GM21786 (cell line): ENCODE data around the gene TNFSF12.

Experiments
- ATAC-seq: cut with Tn5 transposase; IDR thresholded peaks from one replicate; pipeline ENCODE4 v1.9.1; 2021; ENCODE audit not compliant: unreplicated experiment

Gene TNFSF12

DNA sequence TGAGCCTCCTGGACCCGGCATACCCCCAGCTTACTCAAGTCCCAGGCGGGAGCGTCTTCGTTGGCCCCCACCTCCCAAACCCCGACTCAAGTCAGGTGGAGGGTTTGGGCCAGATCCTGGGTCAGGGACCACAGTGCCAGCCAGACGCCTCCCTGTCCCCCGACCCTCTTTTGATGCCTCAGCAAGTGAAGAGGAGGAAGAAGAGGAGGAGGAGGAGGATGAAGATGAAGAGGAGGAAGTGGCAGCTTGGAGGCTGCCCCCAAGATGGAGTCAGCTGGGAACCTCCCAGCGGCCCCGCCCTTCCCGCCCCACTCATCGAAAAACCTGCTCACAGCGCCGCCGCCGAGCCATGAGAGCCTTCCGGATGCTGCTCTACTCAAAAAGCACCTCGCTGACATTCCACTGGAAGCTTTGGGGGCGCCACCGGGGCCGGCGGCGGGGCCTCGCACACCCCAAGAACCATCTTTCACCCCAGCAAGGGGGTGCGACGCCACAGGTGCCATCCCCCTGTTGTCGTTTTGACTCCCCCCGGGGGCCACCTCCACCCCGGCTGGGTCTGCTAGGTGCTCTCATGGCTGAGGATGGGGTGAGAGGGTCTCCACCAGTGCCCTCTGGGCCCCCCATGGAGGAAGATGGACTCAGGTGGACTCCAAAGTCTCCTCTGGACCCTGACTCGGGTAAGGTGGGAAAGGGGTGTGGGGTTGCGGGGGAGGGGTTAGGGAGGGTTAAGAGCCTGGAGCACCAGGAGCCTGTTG is 14.4 kb downstream of the TNFSF12 start:
- no peak for ATAC-seq

DNA sequence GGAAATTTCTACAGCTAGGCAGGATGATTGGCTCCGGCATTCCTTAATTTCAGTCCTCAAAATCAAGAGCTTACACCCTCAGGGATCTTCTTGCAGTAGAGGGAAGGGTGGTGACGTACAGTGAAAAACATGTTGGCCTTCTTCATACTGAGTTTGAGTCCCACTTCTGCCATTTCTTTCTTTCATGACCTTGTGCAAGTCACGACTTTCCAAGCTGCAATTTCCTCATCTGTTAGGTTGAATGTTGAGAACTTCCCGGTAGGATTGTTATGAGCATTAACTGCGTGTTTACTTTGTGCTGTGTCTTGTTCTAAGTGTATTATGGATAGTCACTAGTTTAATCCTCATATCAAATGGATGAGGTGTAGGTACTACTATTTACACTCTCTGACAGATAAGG is 20.7 kb downstream of the TNFSF12 start:
- no peak for ATAC-seq

DNA sequence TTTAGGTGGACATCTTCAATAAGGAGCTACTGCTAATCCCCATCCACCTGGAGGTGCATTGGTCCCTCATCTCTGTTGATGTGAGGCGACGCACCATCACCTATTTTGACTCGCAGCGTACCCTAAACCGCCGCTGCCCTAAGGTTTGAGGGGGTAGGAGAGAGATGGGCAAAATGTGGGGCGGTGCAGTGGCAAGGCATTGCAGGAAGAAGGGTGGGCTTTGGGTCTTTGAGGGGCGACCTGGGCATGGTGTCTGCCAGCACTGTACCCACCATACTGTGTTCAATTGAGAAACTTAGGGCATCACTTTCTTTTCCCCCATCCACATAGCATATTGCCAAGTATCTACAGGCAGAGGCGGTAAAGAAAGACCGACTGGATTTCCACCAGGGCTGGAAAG is 21.5 kb downstream of the TNFSF12 start:
- no peak for ATAC-seq

DNA sequence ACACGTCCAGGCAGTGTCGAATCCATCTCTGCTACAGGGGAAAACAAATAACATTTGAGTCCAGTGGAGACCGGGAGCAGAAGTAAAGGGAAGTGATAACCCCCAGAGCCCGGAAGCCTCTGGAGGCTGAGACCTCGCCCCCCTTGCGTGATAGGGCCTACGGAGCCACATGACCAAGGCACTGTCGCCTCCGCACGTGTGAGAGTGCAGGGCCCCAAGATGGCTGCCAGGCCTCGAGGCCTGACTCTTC is 23.4 kb downstream of the TNFSF12 start:
- ATAC-seq = no peak

GRCh38 chr17:7572588-7573323 is 23.9 kb downstream of the TNFSF12 start:
- peak; percentile 89 for ATAC-seq

- ATAC-seq = no peak
Observed at GRCh38 chr17:7573324-7574080, 24.6 kb downstream of the TNFSF12 start.

DNA sequence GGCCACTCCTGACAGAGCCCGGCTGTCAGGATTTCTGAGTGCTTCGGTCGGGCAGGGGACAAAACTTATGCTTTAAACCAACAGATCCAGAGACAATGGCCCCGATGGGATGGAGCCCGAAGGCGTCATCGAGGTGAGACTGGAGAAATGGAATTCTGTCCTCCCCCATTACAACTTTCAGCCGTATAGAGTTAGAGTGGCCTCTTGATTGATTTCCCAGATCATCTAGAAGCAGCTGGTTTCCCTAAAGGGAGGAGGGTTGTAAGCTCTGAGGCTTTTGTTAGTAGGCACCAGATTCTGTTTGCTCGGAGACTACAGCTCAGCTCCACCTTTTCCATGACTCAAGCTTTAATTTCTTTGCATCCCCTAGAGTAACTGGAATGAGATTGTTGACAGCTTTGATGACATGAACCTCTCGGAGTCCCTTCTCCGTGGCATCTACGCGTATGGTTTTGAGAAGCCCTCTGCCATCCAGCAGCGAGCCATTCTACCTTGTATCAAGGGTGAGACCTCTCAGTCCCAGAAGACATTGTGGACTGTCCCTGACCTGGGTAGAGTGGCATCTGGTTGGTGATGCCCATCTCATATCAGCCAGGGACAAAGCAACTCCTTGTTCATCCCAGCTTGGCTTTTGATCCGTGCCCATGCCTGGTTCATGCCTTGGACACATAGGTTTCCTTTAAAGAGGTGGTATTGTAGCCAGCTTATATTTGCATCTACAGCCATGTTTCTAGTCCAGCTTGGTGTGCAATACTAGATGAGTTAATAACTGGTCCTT is 25.5 kb downstream of the TNFSF12 start:
- no peak for ATAC-seq

DNA sequence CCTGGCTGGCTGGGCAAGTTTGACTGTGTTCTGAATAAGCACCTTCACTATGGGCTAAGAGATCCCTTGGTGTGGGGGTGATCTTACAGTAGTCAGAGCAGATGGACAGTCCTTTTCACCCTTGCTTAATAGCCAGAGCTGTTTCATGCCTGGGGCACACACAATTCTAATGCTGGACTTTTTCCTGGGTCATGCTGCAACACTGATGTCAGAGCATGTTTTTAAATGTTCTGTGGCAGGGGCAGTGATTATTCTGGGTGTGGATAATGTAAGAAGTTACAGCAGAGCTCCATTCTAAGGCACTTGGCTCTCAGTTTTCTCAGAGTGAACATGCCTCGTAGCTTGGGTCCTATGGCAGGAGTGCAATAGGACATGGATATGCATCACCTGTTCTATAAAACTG is 26.6 kb downstream of the TNFSF12 start:
- no peak for ATAC-seq

DNA sequence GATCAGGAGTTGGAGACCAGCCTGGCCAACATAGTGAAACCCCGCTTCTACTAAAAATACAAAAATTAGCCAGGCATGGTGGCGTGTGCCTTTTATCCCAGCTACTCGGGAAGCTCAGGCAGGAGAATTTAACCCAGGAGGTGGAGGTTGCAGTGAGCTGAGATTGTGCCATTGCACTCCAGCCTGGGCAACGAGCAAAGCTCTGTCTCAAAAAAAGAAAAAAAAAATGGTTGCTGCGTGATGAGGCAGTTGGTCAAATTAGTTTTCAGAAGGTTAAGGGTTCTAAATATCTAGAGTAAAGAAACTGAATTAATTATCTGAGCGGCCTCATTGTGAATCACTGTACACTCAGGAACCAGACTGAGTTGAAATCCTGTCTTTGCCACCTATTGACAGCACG is 27.1 kb downstream of the TNFSF12 start:
- ATAC-seq = no peak

- ATAC-seq = no peak
Observed at GRCh38 chr17:7576432-7576937, 27.6 kb downstream of the TNFSF12 start.

- no peak for ATAC-seq
Observed at GRCh38 chr17:7577327-7578199, 28.7 kb downstream of the TNFSF12 start.

DNA sequence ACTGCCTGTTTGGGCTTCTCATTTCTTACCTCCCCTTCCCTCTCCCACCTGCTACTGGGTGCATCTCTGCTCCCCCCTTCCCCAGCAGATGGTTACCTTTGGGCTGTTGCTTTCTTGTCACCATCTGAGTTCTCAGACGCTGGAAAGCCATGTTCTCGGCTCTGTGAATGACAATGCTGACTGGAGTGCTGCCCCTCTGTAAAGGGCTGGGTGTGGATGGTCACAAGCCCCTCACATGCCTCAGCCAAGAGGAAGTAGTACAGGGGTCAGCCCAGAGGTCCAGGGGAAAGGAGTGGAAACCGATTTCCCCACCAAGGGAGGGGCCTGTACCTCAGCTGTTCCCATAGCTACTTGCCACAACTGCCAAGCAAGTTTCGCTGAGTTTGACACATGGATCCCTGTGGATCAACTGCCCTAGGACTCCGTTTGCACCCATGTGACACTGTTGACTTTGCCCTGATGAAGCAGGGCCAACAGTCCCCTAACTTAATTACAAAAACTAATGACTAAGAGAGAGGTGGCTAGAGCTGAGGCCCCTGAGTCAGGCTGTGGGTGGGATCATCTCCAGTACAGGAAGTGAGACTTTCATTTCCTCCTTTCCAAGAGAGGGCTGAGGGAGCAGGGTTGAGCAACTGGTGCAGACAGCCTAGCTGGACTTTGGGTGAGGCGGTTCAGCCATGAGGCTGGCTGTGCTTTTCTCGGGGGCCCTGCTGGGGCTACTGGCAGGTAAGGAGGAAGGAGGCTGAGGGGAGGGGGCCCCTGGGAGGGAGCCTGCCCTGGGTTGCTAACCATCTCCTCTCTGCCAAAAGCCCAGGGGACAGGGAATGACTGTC is 30.4 kb downstream of the TNFSF12 start, which contains the start of gene CD68:
Gene CD68, plus strand, starts transcription at position 638 of the 833 bp plus-strand sequence. Its CDS starts 40 bp downstream, at position 678.
- ATAC-seq = peak; percentile 43

DNA sequence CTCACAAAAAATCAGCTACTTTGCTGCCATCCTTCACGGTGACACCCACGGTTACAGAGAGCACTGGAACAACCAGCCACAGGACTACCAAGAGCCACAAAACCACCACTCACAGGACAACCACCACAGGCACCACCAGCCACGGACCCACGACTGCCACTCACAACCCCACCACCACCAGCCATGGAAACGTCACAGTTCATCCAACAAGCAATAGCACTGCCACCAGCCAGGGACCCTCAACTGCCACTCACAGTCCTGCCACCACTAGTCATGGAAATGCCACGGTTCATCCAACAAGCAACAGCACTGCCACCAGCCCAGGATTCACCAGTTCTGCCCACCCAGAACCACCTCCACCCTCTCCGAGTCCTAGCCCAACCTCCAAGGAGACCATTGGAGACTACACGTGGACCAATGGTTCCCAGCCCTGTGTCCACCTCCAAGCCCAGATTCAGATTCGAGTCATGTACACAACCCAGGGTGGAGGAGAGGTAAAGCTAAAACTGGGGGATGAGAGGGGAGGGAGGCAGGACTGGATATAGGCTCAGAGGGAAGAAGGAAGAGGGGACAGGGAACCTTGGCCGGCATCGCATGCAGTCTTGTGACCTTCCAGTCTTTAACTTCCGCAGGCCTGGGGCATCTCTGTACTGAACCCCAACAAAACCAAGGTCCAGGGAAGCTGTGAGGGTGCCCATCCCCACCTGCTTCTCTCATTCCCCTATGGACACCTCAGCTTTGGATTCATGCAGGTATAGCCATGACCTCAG is 31.2 kb downstream of the TNFSF12 start:
- ATAC-seq = no peak

GRCh38 chr17:7580604-7581575 is 32.0 kb downstream of the TNFSF12 start:
- no peak for ATAC-seq

DNA sequence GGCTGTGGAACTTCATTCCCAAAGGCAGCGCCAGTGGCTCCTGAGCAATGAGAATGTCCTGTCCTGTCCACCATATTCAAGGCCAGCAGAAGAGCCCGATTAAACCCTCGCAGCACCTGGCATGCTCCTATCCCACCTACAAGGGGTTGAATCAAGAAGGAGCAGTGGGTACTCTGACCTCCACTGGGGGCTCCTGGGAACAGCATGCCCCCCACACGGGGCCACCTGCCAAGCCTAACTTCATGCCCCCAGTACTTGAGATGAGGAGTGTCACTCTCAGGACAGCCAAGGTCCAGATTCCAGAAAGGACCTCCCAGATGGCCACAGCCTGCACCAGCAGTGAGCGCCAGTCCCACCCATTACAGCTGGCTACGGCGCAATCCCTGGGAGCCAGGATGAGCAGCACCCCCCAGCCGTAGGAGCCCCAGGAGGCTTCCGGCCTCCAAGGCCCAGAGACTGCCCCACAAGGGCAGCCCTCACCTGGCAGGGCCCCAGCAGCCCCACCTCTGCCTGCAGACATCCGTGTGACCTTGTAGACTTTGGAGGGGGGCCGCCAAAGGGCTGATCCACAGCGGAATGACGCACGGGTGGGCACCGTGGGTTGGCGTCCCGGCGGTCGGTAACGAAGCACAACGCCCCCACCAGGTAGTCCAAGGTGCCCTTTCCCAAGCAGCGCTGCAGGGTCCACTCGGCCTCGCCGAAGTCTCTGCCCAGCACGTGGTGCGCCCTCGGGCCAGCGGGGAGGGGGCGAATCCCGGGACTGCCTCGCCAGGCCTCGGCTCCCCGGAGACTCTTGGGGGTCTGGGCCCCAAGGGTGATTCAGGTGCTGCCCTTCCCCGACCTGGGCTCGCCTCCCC is 33.8 kb downstream of the TNFSF12 start:
- ATAC-seq = no peak
